Heart left ventricle (tissue), 16 donors: ENCODE results near the gene ARPC1A. TPM values are rescaled to one million over a fixed set of nuclear protein-coding genes. Genes with fewer than 3 reads are reported as not detected.
"Not testable (repeated sequence)": the region's sequence is repeated elsewhere in the genome, so short reads cannot be mapped to it uniquely, and the experiment has no call there.

Experiments
- ATAC-seq, 4 donors: fragments of 200-7000 bp; cut with Tn5 transposase; one replicate each; pipeline ENCODE4 v1.9.1; 2020 to 2022; ENCODE audit warnings: moderate library complexity in 4 of 4, mild to moderate bottlenecking in 3 of 4, moderate number of reproducible peaks in 1 of 4
- DNase-seq, 5 donors: peaks; one replicate each; pipeline ENCODE4 v3.0.0-alpha.2; 2020
- H3K27ac ChIP-seq, 12 donors: fragments of 200-600 bp; sonication (generic) in 4 of 12; one replicate each; pipeline versions ENCODE4 v1.5.0 to v1.8.0; 2016 to 2022; ENCODE audit warnings: mild to moderate bottlenecking in 2 of 12
- H3K27me3 ChIP-seq, 9 donors: fragments of 200-600 bp; sonication (generic) in 2 of 9; one replicate each; pipeline versions ENCODE4 v1.5.1 to v1.8.0; 2016 to 2022; ENCODE audit warnings: mild to moderate bottlenecking in 3 of 9
- H3K36me3 ChIP-seq, 9 donors: fragments of 200-600 bp; sonication (generic) in 2 of 9; one replicate each; pipeline versions ENCODE4 v1.5.0 to v1.8.0; 2018 to 2022; ENCODE audit warnings: mild to moderate bottlenecking in 2 of 9
- H3K4me1 ChIP-seq, 12 donors: fragments of 200-600 bp; sonication (generic) in 4 of 12; one replicate each; pipeline versions ENCODE4 v1.5.0 to v1.8.0; 2016 to 2022; ENCODE audit warnings: mild to moderate bottlenecking in 3 of 12
- H3K4me3 ChIP-seq, 12 donors: fragments of 200-600 bp; sonication (generic) in 4 of 12; one replicate each; pipeline versions ENCODE4 v1.5.0 to v1.8.0; 2017 to 2022; ENCODE audit warnings: mild to moderate bottlenecking in 9 of 12, moderate library complexity in 4 of 12
- H3K9me3 ChIP-seq, 12 donors: fragments of 200-600 bp; sonication (generic) in 4 of 12; one replicate each; pipeline versions ENCODE4 v1.5.0 to v1.8.0; 2016 to 2022; ENCODE audit warnings: mild to moderate bottlenecking in 1 of 12
- CTCF ChIP-seq, 12 donors: fragments of 200-600 bp; sonication (generic) in 4 of 12; IDR thresholded peaks; one replicate each; pipeline versions ENCODE4 v1.5.0 to v1.8.0; 2018 to 2022; ENCODE audit warnings: antibody characterized with exemption in 12 of 12, mild to moderate bottlenecking in 5 of 12
- POLR2A ChIP-seq, 2 donors: fragments of 450-650 bp; IDR thresholded peaks; one replicate each; pipeline ENCODE4 v1.6.1; 2017; ENCODE audit warnings: antibody characterized with exemption in 2 of 2, mild to moderate bottlenecking in 2 of 2, moderate library complexity in 2 of 2
- WGBS, 4 donors: extraction: QIAGEN DNeasy Blood & Tissue Kit in 2 of 4; methylation state at CpG; one replicate each; pipeline versions ENCODE4 v1.1.5 to v1.1.7; 2013 to 2018; 5-methylcytosine and 5-hydroxymethylcytosine counted together
- intact Hi-C, 10 donors: fragments of 100-400 bp; cut with DNase I; formaldehyde crosslinking; loops; one replicate each; pipeline versions ENCODE4 v1.11.1 to v1.14.2; 2022
- polyA plus RNA-seq, 2 donors: library from polyadenylated mRNA; stranded (reverse); fragments of 200-250 nt; gene quantifications; one replicate each; pipeline ENCODE4 v1.2.3, GENCODE V29; 2013
- total RNA-seq, 9 donors: library from RNA; depleted of rRNA in 2 of 9; stranded (reverse); fragments of >200 nt in 2 of 9; fragmentation: NEBNext Ultra II Directional in 3 of 9; extraction: Animal tissue kit (Norgen Biotek cat#: 25700) in 3 of 9; gene quantifications; one replicate each; pipeline versions ENCODE4 v1.1.0 to v1.2.4, GENCODE V29; 2016 to 2023
- donor health status: ischemic (EF 13 %, LVEDD 7.1; RV severe dilation, severe dysfunction).
- donor health status: healthy with polysubstance abuse.
- donor health status: DM: no; HTN: yes; CAD: no.
- donor health status: DM: no; HTN: no; CAD: no.
- donor health status: ischemic (EF 25% LVEDD 6.9; RV normal size, moderate dysfunction).
- donor health status: ischemic (EF 25% LVEDD 5.7; RV mildly dilated, moderate dysfunction).
- donor health status: healthy.
- donor health status: DM: yes; HTN: yes; CAD: no.
- donor health status: ischemic (EF 35%, LVEDD 5.7; RV mildly dilated, moderate dysfunction).
- donor health status: nonischemic (EF 11% LVEDD 7.7; RV severe dilation, severe dysfunction).
- donor health status: DM: yes; HTN: yes; CAD: no.
- donor health status: PGD.
- donor health status: ischemic (EF 29% LVEDD 5.4; RV normal size, mild dysfunction).
- donor health status: nonischemic (EF 23%, LVEDD 6.1; RV moderate dilation, normal function).

ARPC1A gene
- total and polyA plus RNA-seq, 11 donors, result 97.1 to 208 (median 146) TPM

- TF ChIP-seq POLR2A (IDR thresholded peaks at IDR 0.05) (no peak), CTCF (IDR thresholded peaks at IDR 0.05) (no peak)
- H3K4me3 ChIP-seq, result peak overlapping the region in 8 of 12 donors; percentile 4 to 57 (median 42)
- ATAC-seq (peak; percentile 66 to 86 (median 78)), DNase-seq (peak in 4 of 5 donors; percentile 76 to 79 (median 78))
- 36 to 48% (median 40%) methylated on average over 7 of the region's 7 CpGs for WGBS, 4 donors
- no peaks in the 10 kb centered on the region for H3K27me3 ChIP-seq
- H3K36me3 ChIP-seq, result peaks cover 0 to 51% (median 11%) of the 10 kb centered on the region in 9 donors
- intact Hi-C loops, result loop anchor here in 1 of 10 donors (1.0 kb wide), 1 partner anchor 29 kb away; the partner anchor contains the start of genes BUD31 and PDAP1
- H3K27ac ChIP-seq, result peak overlapping the region; percentile 74 to 97 (median 83)
- no peaks in the 10 kb centered on the region for H3K9me3 ChIP-seq
- H3K4me1 ChIP-seq, result peaks cover 0 to 85% (median 40%) of the 10 kb centered on the region in 12 donors
Measured at GRCh38 chr7:99379043-99379577, 53.4 kb downstream of the ARPC1A start.

GRCh38 chr7:99379693-99380031 is 54.0 kb downstream of the ARPC1A start:
- intact Hi-C loops, result loop anchor here in 1 of 10 donors (1.0 kb wide), 1 partner anchor 29 kb away; the partner anchor contains the start of genes BUD31 and PDAP1
- 44 to 67% (median 61%) methylated on average over 7 of the region's 7 CpGs for WGBS, 4 donors
- H3K27ac ChIP-seq, result peak overlapping the region; percentile 74 to 97 (median 83)
- not testable (repeated sequence) for DNase-seq, H3K9me3 ChIP-seq, H3K27me3 ChIP-seq, ATAC-seq
- H3K4me1 ChIP-seq, result peaks cover 0 to 89% (median 39%) of the 10 kb centered on the region in 12 donors
- peak overlapping the region in 9 of 12 donors; percentile 4 to 57 (median 37) for H3K4me3 ChIP-seq
- H3K36me3 ChIP-seq, result peaks cover 0 to 56% (median 11%) of the 10 kb centered on the region in 9 donors

- ATAC-seq, result peak; percentile 21 to 66 (median 40)
- peaks cover 0 to 56% (median 11%) of the 10 kb centered on the region in 9 donors for H3K36me3 ChIP-seq
- H3K27ac ChIP-seq, result peak overlapping the region; percentile 74 to 97 (median 83)
- H3K4me1 ChIP-seq, result peaks cover 0 to 90% (median 39%) of the 10 kb centered on the region in 12 donors
- H3K4me3 ChIP-seq, result peak overlapping the region in 9 of 12 donors; percentile 4 to 57 (median 37)
- intact Hi-C loops, result no loop called here
- TF ChIP-seq POLR2A (IDR thresholded peaks at IDR 0.05) (no peak), CTCF (IDR thresholded peaks at IDR 0.05) (no peak)
- no peaks in the 10 kb centered on the region for H3K9me3 ChIP-seq
- H3K27me3 ChIP-seq, result no peaks in the 10 kb centered on the region
- peak in 4 of 5 donors; percentile 61 to 65 (median 64) for DNase-seq
- WGBS, 4 donors, result 35 to 47% (median 40%) methylated on average over 11 to 12 of the region's 12 CpGs
Measured at GRCh38 chr7:99380032-99380822, 54.5 kb downstream of the ARPC1A start.

- Histone ChIP-seq H3K9me3 (no peaks in the 10 kb centered on the region), H3K4me1 (peaks cover 0 to 84% (median 33%) of the 10 kb centered on the region in 12 donors), H3K27ac (peak overlapping the region in 11 of 12 donors; percentile 74 to 97 (median 83)), H3K4me3 (peak overlapping the region in 4 of 12 donors; percentile 20 to 57 (median 47)), H3K27me3 (no peaks in the 10 kb centered on the region), H3K36me3 (peaks cover 0 to 65% (median 15%) of the 10 kb centered on the region in 9 donors)
- peak in 2 of 4 donors; percentile 20 to 35 for ATAC-seq
- DNase-seq, result peak in 1 of 5 donors; percentile 71
- 61 to 68% (median 65%) methylated on average over 13 to 16 of the region's 16 CpGs for WGBS, 4 donors
- intact Hi-C loops, result no loop called here
- TF ChIP-seq CTCF (IDR thresholded peaks at IDR 0.05), result no peak
- TF ChIP-seq POLR2A (IDR thresholded peaks at IDR 0.05), result no peak
Measured at GRCh38 chr7:99380823-99381663, 55.3 kb downstream of the ARPC1A start.
